Cardiac fibroblast (primary cell): Measurements from ENCODE around the gene PLA2G15.

ENCODE experiments used
- DNase-seq, 2 donors: peaks; one replicate each; pipeline versions ENCODE4 v3.0.0 to v3.0.0-alpha.2; 2010; ENCODE audit warnings: low read depth in 2 of 2
- H3K4me3 ChIP-seq, 2 donors: replicated peaks in 1 of 2; 1 replicate in 1 of 2; 2 replicates in 1 of 2; pipeline ENCODE4 v1.5.1; 2011; ENCODE audit warnings: low read depth in 2 of 2, low read length in 2 of 2, mild to moderate bottlenecking in 2 of 2, moderate library complexity in 1 of 2
- CTCF ChIP-seq: IDR thresholded peaks from one replicate; pipeline ENCODE4 v1.5.1; 2011; ENCODE audit warnings: low read depth, mild to moderate bottlenecking, low read length, inconsistent platforms

Gene PLA2G15

GRCh38 chr16:68274441-68274840 lies 29.3 kb downstream of the PLA2G15 start:
- DNase-seq = no peak
- H3K4me3 ChIP-seq = no peak overlapping the region
- no peak for TF ChIP-seq CTCF

- H3K4me3 ChIP-seq = no peak overlapping the region
- TF ChIP-seq CTCF = no peak
- DNase-seq = no peak
These were observed 30.5 kb downstream of the PLA2G15 start for GRCh38 chr16:68275611-68276191.

GRCh38 chr16:68276223-68276622 lies 31.1 kb downstream of the PLA2G15 start:
- no peak overlapping the region for H3K4me3 ChIP-seq
- no peak for TF ChIP-seq CTCF
- no peak for DNase-seq

- no peak overlapping the region for H3K4me3 ChIP-seq
- no peak for DNase-seq
- TF ChIP-seq CTCF = no peak
These were observed 34.8 kb downstream of the PLA2G15 start for GRCh38 chr16:68279726-68280558.

GRCh38 chr16:68281368-68282063 lies 36.3 kb downstream of the PLA2G15 start:
- H3K4me3 ChIP-seq = no peak overlapping the region
- DNase-seq = no peak
- TF ChIP-seq CTCF = no peak

GRCh38 chr16:68282064-68282452 lies 36.9 kb downstream of the PLA2G15 start:
- no peak overlapping the region for H3K4me3 ChIP-seq
- TF ChIP-seq CTCF = no peak
- no peak for DNase-seq
